GM12801 (cell line): ENCODE measurements around the gene FFAR4.

Experiments used
- CTCF ChIP-seq: IDR thresholded peaks from one replicate; pipeline ENCODE4 v1.5.1; 2011; ENCODE audit warnings: control low read depth; ENCODE audit not compliant: insufficient read length; ENCODE audit errors: extremely low read depth

Gene FFAR4

GRCh38 chr10:93566435-93567276 is at the start of gene FFAR4:
FFAR4 (plus strand) TSS chr10:93566665; CDS start chr10:93566721, 56 bp downstream.
- no peak for TF ChIP-seq CTCF

GRCh38 chr10:93518531-93518930 is 47.9 kb upstream of the FFAR4 start:
- no peak for TF ChIP-seq CTCF

GRCh38 chr10:93535293-93535692 is 31.2 kb upstream of the FFAR4 start:
- no peak for TF ChIP-seq CTCF

GRCh38 chr10:93541402-93542357 is 24.8 kb upstream of the FFAR4 start:
- no peak for TF ChIP-seq CTCF

- no peak for TF ChIP-seq CTCF
Observed at GRCh38 chr10:93542358-93542791, 24.1 kb upstream of the FFAR4 start.

- TF ChIP-seq CTCF: no peak
Observed at GRCh38 chr10:93547522-93547921, 18.9 kb upstream of the FFAR4 start.
